A673 (cell line): ENCODE measurements around the gene SND1. TPM values are rescaled to one million over a fixed set of nuclear protein-coding genes. Genes with fewer than 3 reads are reported as not detected.

Experiments used
- BruUV-seq: library from RNA; stranded (reverse); fragments of 400-500 nt; replicated peaks from 2 replicates; lab custom pipeline; 2021; lab: Mats Ljungman, UMichigan
- CTCF ChIA-PET: fragments of 300-600 bp; sonication (Branson Sonifier 250); formaldehyde crosslinking; loops from one replicate; lab custom pipeline; 2022; ENCODE audit warnings: antibody characterized with exemption; lab: Charles Lee
- POLR2A ChIA-PET: fragments of 300-600 bp; sonication (Branson Sonifier 250); formaldehyde crosslinking; loops from one replicate; lab custom pipeline; 2022; ENCODE audit warnings: antibody characterized with exemption; ENCODE audit not compliant: low non-redundant PET; lab: Charles Lee
- DNase-seq: peaks from one replicate; pipeline ENCODE4 v3.0.0-alpha.2; 2015; ENCODE audit warnings: low spot score
- H3K27ac ChIP-seq: fragments of 200-600 bp; sonication (generic); 2 replicates; pipeline ENCODE4 v1.5.1; 2016; ENCODE audit warnings: mixed run types, low read depth, mild to moderate bottlenecking, mixed read lengths, antibody characterized with exemption, low read length; ENCODE audit not compliant: poor library complexity, severe bottlenecking
- H3K27me3 ChIP-seq: fragments of 200-600 bp; sonication (generic); replicated peaks from 2 replicates; pipeline ENCODE4 v1.6.1; 2017; ENCODE audit warnings: mixed run types, low read depth, mild to moderate bottlenecking, mixed read lengths, antibody characterized with exemption, low read length; ENCODE audit not compliant: insufficient read depth, poor library complexity
- H3K36me3 ChIP-seq: fragments of 200-600 bp; sonication (generic); 2 replicates; pipeline ENCODE4 v1.6.1; 2016; ENCODE audit warnings: mixed run types, mild to moderate bottlenecking, mixed read lengths, antibody characterized with exemption, low read length; ENCODE audit not compliant: insufficient read depth, poor library complexity, severe bottlenecking
- H3K4me1 ChIP-seq: fragments of 200-600 bp; sonication (generic); 2 replicates; pipeline ENCODE4 v1.6.1; 2017; ENCODE audit warnings: mixed run types, mild to moderate bottlenecking, mixed read lengths, antibody characterized with exemption, low read length; ENCODE audit not compliant: insufficient read depth, poor library complexity, severe bottlenecking
- H3K4me3 ChIP-seq: fragments of 200-600 bp; sonication (generic); 2 replicates; pipeline ENCODE4 v1.5.1; 2016; ENCODE audit warnings: low read depth, mixed run types, mild to moderate bottlenecking, mixed read lengths, low read length; ENCODE audit not compliant: poor library complexity, severe bottlenecking
- H3K9me3 ChIP-seq: fragments of 200-600 bp; sonication (generic); 2 replicates; pipeline ENCODE4 v1.6.1; 2016; ENCODE audit warnings: mixed run types, low read depth, mild to moderate bottlenecking, mixed read lengths, antibody characterized with exemption, low read length; ENCODE audit not compliant: poor library complexity, severe bottlenecking
- EZH2 ChIP-seq: fragments of 200-600 bp; sonication (generic); IDR thresholded peaks from 2 replicates; pipeline ENCODE4 v1.6.1; 2017; ENCODE audit warnings: borderline replicate concordance, low read depth, mild to moderate bottlenecking, mixed read lengths, antibody characterized with exemption, low read length; ENCODE audit not compliant: poor library complexity, severe bottlenecking
- intact Hi-C: fragments of 100-400 bp; cut with micrococcal nuclease; formaldehyde crosslinking; loops from one replicate; pipeline ENCODE4 v1.10.0; 2022; ENCODE audit not compliant: unreplicated experiment
- total RNA-seq: library from RNA; stranded (reverse); gene quantifications from 2 replicates; pipeline ENCODE4 v1.2.3, GENCODE V29; 2021
- TF ChIP-seq, protein P1 (sequence below): fragments of 300-800, 200-600 bp; sonication (generic); conservative IDR thresholded peaks from 2 replicates; pipeline ENCODE4 v1.5.1; 2017; ENCODE audit warnings: low read depth, mild to moderate bottlenecking, antibody characterized with exemption, low read length, moderate library complexity, mixed read lengths

Gene SND1
- total RNA-seq, 1 experiment from 2014 or later: 177 TPM

GRCh38 chr7:128035712-128036111 is 383.7 kb downstream of the SND1 start:
- CTCF ChIA-PET: interaction anchor here (2.7 kb wide), 1 partner anchor 174 kb away, joined by 9 read pairs; no protein-coding TSS in a partner anchor
- Histone ChIP-seq H3K9me3 (no peaks in the 10 kb centered on the region), H3K4me3 (no peak overlapping the region), H3K27me3 (no peaks in the 10 kb centered on the region), H3K4me1 (no peaks in the 10 kb centered on the region), H3K36me3 (no peaks in the 10 kb centered on the region), H3K27ac (no peak overlapping the region)
- no TSS peak for BruUV-seq
- peak; percentile 55 for DNase-seq
- POLR2A ChIA-PET: no interaction called here
- intact Hi-C loops: loop anchor here (2.0 kb wide), 2 partner anchors 173 to 327 kb away; no protein-coding TSS in a partner anchor
- no peak for TF ChIP-seq EZH2
- TF ChIP-seq, protein P1, sequence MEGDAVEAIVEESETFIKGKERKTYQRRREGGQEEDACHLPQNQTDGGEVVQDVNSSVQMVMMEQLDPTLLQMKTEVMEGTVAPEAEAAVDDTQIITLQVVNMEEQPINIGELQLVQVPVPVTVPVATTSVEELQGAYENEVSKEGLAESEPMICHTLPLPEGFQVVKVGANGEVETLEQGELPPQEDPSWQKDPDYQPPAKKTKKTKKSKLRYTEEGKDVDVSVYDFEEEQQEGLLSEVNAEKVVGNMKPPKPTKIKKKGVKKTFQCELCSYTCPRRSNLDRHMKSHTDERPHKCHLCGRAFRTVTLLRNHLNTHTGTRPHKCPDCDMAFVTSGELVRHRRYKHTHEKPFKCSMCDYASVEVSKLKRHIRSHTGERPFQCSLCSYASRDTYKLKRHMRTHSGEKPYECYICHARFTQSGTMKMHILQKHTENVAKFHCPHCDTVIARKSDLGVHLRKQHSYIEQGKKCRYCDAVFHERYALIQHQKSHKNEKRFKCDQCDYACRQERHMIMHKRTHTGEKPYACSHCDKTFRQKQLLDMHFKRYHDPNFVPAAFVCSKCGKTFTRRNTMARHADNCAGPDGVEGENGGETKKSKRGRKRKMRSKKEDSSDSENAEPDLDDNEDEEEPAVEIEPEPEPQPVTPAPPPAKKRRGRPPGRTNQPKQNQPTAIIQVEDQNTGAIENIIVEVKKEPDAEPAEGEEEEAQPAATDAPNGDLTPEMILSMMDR: peak; percentile 63

- intact Hi-C loops: no loop called here
- Histone ChIP-seq H3K36me3 (no peaks in the 10 kb centered on the region), H3K4me3 (no peak overlapping the region), H3K4me1 (no peaks in the 10 kb centered on the region), H3K27ac (no peak overlapping the region), H3K27me3 (no peaks in the 10 kb centered on the region), H3K9me3 (no peaks in the 10 kb centered on the region)
- BruUV-seq: no TSS peak
- TF ChIP-seq, protein P1: no peak
- no peak for TF ChIP-seq EZH2
- no peak for DNase-seq
- CTCF ChIA-PET: interaction anchor here (2.7 kb wide), 1 partner anchor 173 kb away, joined by 9 read pairs; no protein-coding TSS in a partner anchor
- POLR2A ChIA-PET: no interaction called here
Observed at GRCh38 chr7:128036226-128036940, 384.4 kb downstream of the SND1 start.

- Histone ChIP-seq H3K4me1 (no peaks in the 10 kb centered on the region), H3K27me3 (no peaks in the 10 kb centered on the region), H3K27ac (no peak overlapping the region), H3K36me3 (no peaks in the 10 kb centered on the region), H3K9me3 (no peaks in the 10 kb centered on the region), H3K4me3 (no peak overlapping the region)
- CTCF ChIA-PET: no interaction called here
- BruUV-seq: no TSS peak
- intact Hi-C loops: no loop called here
- DNase-seq: no peak
- POLR2A ChIA-PET: no interaction called here
- no peak for TF ChIP-seq EZH2
- TF ChIP-seq, protein P1: no peak
Observed at GRCh38 chr7:128037081-128037480, 385.1 kb downstream of the SND1 start.
